Activated B cell treated with CpG ODN at 0.5 μM for 24 hours (primary cell): ENCODE results near the gene TMEM198. TPM values are rescaled to one million over a fixed set of nuclear protein-coding genes. Genes with fewer than 3 reads are reported as not detected.

Experiments
- ATAC-seq: fragments of 200-7000 bp; cut with Tn5 transposase; one replicate; pipeline ENCODE4 v1.10.0; 2021; ENCODE audit warnings: low read depth, mild to moderate bottlenecking, moderate library complexity
- CTCF ChIA-PET: fragments of 350-600 bp; sonication (Branson Sonifier 250); formaldehyde crosslinking; loops from one replicate; lab custom pipeline; 2021; ENCODE audit warnings: antibody characterized with exemption; lab: Charles Lee
- POLR2A ChIA-PET: fragments of 350-600 bp; sonication (Branson Sonifier 250); formaldehyde crosslinking; loops from one replicate; lab custom pipeline; 2021; ENCODE audit warnings: antibody characterized with exemption; lab: Charles Lee
- DNase-seq: peaks from one replicate; pipeline ENCODE4 v3.0.0; 2022
- H3K27ac Mint-ChIP-seq: one replicate; pipeline ENCODE4 v1.8.0; 2020; ENCODE audit warnings: mixed read lengths
- H3K27me3 Mint-ChIP-seq: one replicate; pipeline ENCODE4 v1.8.0; 2021; ENCODE audit warnings: mixed read lengths
- H3K36me3 Mint-ChIP-seq: one replicate; pipeline ENCODE4 v1.8.0; 2021; ENCODE audit warnings: low read depth, mixed read lengths
- H3K4me1 Mint-ChIP-seq: one replicate; pipeline ENCODE4 v1.8.0; 2021; ENCODE audit warnings: mixed read lengths
- H3K4me3 Mint-ChIP-seq: one replicate; pipeline ENCODE4 v1.8.0; 2020; ENCODE audit warnings: mild to moderate bottlenecking, mixed read lengths
- H3K9me3 Mint-ChIP-seq: one replicate; pipeline ENCODE4 v1.8.0; 2020; ENCODE audit warnings: mixed read lengths
- intact Hi-C: fragments of 100-400 bp; cut with micrococcal nuclease; formaldehyde crosslinking; loops from one replicate; pipeline ENCODE4 v1.15.1; 2024
- total RNA-seq: library from RNA; stranded (reverse); gene quantifications from 2 replicates; pipeline ENCODE4 v1.2.3, GENCODE V29; 2022
- TF ChIP-seq, protein P1 (sequence below): fragments of 200-600 bp; IDR thresholded peaks from one replicate; pipeline ENCODE4 v1.8.0; 2022; ENCODE audit warnings: antibody characterized with exemption, mild to moderate bottlenecking

TMEM198 gene
- total RNA-seq, 1 donor from 2014 or later = 1.2 TPM

DNA sequence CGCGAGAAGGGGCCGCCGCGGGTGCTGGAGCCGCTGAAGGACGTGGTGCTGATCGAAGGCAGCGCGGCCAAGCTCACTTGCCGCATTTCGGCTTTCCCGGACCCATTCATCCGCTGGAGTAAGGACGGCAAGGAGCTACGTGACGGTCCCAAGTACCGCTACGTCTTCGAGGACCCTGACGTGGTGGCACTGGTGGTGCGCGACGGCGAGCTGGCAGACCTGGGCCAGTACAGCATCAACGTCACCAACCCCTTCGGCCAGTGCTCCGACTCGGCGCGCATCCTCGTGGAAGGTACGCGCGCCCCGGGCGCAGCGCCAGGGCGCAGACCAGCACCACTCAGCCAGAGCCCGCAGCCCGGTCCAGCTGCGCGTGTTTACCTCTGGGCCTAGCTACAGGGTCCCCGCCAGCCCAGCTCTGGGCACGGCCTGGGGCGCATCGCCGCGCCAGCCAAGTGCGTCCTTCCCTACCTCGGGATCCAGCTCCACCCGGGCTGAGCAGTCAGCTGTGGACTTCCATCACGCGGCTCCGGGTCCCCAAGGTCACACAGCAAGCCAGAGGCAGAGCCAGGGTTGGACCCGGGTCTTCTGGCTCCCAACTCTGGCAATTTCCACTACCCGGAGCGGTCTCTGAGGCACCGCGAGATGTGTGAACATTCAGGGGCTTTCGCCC, 46.9 kb upstream of the TMEM198 start:
- Mint-ChIP-seq H3K27me3 (peaks cover 37% of the 10 kb centered on the region), H3K36me3 (peaks cover 8% of the 10 kb centered on the region), H3K9me3 (no peaks in the 10 kb centered on the region), H3K27ac (no peak overlapping the region), H3K4me1 (peaks cover 34% of the 10 kb centered on the region), H3K4me3 (peak overlapping the region; percentile 98)
- DNase-seq (no peak), ATAC-seq (no peak)
- intact Hi-C loops = loop anchor here (5.0 to 10.0 kb wide), 2 partner anchors 320 to 1708 kb away; partner anchors contain the start of genes CNPPD1 and RETREG2
- TF ChIP-seq, protein P1, sequence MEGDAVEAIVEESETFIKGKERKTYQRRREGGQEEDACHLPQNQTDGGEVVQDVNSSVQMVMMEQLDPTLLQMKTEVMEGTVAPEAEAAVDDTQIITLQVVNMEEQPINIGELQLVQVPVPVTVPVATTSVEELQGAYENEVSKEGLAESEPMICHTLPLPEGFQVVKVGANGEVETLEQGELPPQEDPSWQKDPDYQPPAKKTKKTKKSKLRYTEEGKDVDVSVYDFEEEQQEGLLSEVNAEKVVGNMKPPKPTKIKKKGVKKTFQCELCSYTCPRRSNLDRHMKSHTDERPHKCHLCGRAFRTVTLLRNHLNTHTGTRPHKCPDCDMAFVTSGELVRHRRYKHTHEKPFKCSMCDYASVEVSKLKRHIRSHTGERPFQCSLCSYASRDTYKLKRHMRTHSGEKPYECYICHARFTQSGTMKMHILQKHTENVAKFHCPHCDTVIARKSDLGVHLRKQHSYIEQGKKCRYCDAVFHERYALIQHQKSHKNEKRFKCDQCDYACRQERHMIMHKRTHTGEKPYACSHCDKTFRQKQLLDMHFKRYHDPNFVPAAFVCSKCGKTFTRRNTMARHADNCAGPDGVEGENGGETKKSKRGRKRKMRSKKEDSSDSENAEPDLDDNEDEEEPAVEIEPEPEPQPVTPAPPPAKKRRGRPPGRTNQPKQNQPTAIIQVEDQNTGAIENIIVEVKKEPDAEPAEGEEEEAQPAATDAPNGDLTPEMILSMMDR = no peak
- ChIA-PET POLR2A (interaction anchor here (0.5 kb wide), 1 partner anchor 101 kb away, joined by 4 read pairs; no protein-coding TSS in a partner anchor), CTCF (interaction anchor here (0.7 to 5.7 kb wide), 4 partner anchors 13 to 92 kb away, joined by 3 to 63 read pairs (median 6); no protein-coding TSS in a partner anchor)

DNA sequence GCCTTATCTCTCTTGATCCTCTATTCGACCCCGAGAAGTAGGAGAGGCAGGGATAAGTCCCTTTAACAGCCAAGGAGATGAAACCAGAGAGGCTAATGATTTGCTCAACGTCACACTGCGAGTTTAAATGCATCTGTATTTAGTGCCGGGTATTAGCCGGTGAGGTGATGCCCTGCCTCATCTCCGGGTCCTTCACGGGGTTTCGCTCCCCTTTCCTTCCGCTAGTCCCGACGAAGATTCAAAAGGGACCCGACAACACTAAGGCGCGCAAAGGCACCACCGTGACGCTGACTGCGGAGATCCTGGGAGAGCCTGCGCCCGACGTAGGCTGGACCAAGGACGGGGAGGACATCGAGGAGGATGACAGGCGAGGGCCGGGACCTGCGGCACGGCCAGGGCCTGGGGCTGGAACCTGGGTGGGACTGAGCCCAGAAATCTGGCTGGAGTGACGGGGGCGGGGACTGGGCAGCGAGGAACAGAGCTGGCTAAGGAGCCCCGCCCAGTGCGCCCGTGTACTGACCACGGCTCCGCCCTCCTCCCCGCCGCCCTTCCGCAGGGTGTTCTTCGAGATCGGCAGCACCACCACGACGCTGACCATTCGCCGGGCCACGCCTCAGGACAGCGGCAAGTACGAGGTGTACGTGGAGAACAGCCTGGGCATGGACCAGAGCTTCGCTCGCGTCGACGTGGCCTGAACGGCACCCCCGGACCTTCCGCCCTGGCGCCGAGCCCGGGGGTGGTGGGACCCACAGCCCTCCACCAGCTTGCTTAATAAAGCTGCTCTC, 46.1 kb upstream of the TMEM198 start:
- intact Hi-C loops = loop anchor here (1.0 to 10.0 kb wide), 9 partner anchors 13 to 1707 kb away; partner anchors contain the start of genes CHPF, CNOT9, CNPPD1 and NHEJ1
- Mint-ChIP-seq H3K27me3 (peaks cover 34% of the 10 kb centered on the region), H3K36me3 (peaks cover 15% of the 10 kb centered on the region), H3K4me1 (peaks cover 34% of the 10 kb centered on the region), H3K4me3 (peak overlapping the region; percentile 98), H3K9me3 (no peaks in the 10 kb centered on the region), H3K27ac (peak overlapping the region; percentile 86)
- TF ChIP-seq, protein P1 = no peak
- CTCF ChIA-PET = interaction anchor here (1.3 to 2.2 kb wide), 4 partner anchors 12 to 44 kb away, joined by 3 to 12 read pairs (median 6); no protein-coding TSS in a partner anchor
- no peak for DNase-seq
- POLR2A ChIA-PET = interaction anchor here (0.5 to 2.1 kb wide), 7 partner anchors 9 to 110 kb away, joined by 3 to 20 read pairs (median 4); partner anchors contain the start of genes CHPF, DNPEP and TMEM198
- ATAC-seq = peak; percentile 7

GRCh38 chr2:219498280-219499057, 45.4 kb upstream of the TMEM198 start, which contains the start of gene GMPPA:
Gene GMPPA, plus strand, starts transcription at chr2:219498891. Its CDS starts 1,085 bp downstream, at chr2:219499976.
- Mint-ChIP-seq H3K4me3 (peak within 1 kb of the TSS; percentile 98), H3K36me3 (peaks cover 17% of the 10 kb centered on the region), H3K27me3 (peaks cover 28% of the 10 kb centered on the region), H3K27ac (peak within 1 kb of the TSS; percentile 86), H3K9me3 (no peaks in the 10 kb centered on the region), H3K4me1 (peaks cover 34% of the 10 kb centered on the region)
- CTCF ChIA-PET = interaction anchor here (0.9 to 2.2 kb wide), 5 partner anchors 11 to 110 kb away, joined by 3 to 12 read pairs (median 5); no protein-coding TSS in a partner anchor
- peak; percentile 94 for ATAC-seq
- TF ChIP-seq, protein P1 = no peak
- intact Hi-C loops = loop anchor here (1.0 to 10.0 kb wide), 9 partner anchors 12 to 1706 kb away; partner anchors contain the start of genes CHPF, CNOT9, CNPPD1 and NHEJ1
- DNase-seq = peak; percentile 86
- POLR2A ChIA-PET = interaction anchor here (0.6 to 2.1 kb wide), 8 partner anchors 8 to 602 kb away, joined by 3 to 20 read pairs (median 4); partner anchors contain the start of genes CHPF, DNAJB2, DNPEP and TMEM198

DNA sequence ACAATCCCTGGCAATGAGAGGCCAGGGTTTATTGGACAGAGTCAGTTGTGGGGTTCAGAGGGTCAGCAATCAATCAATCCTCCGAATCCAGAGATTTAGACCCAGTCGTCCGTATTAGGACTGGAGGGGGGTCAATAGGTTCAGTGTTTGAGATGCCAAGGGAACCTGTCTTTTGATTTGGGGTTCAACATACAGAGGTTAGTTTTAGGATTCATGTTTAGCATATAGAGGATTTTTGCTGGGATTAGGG, 44.8 kb upstream of the TMEM198 start:
- Mint-ChIP-seq H3K4me3 (peak overlapping the region; percentile 98), H3K4me1 (peaks cover 34% of the 10 kb centered on the region), H3K36me3 (peaks cover 22% of the 10 kb centered on the region), H3K27ac (peak overlapping the region; percentile 86), H3K27me3 (peaks cover 22% of the 10 kb centered on the region), H3K9me3 (no peaks in the 10 kb centered on the region)
- ChIA-PET POLR2A (interaction anchor here (0.6 to 2.1 kb wide), 8 partner anchors 8 to 602 kb away, joined by 3 to 20 read pairs (median 4); partner anchors contain the start of genes CHPF, DNAJB2, DNPEP and TMEM198), CTCF (interaction anchor here (0.9 to 2.2 kb wide), 6 partner anchors 11 to 110 kb away, joined by 3 to 12 read pairs (median 4); no protein-coding TSS in a partner anchor)
- DNase-seq (no peak), ATAC-seq (no peak)
- TF ChIP-seq, protein P1 = no peak
- intact Hi-C loops = loop anchor here (2.0 to 10.0 kb wide), 4 partner anchors 144 to 1706 kb away; partner anchors contain the start of genes CNOT9, CNPPD1, RETREG2 and USP37
